ENCODE data around the gene HTR3E. TPM values are rescaled to one million over a fixed set of nuclear protein-coding genes. Genes with fewer than 3 reads are reported as not detected.
"Not testable (repeated sequence)": the region's sequence is repeated elsewhere in the genome, so short reads cannot be mapped to it uniquely, and the experiment has no call there.

Gene HTR3E
- total and polyA plus RNA-seq, 12 donors, result not detected

DNA sequence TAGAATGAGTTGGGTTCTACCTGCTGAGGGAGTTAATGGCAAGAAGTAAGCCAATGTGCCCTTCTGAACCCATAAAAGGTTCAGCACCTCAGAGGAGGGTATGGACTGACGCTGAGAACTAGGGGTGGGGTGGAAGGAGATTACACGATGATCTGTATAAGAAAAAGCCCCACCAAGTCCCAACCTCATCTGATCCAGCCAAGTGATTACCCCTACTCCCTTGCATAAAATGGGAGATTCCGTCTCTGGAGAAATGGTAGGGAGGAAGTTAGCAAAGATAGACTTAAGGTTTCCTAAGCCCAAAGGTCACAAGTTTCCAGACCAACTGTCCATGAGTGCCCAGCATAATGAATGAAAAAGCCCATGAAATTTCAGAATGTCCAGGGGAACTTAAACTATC is 51.2 kb downstream of the HTR3E start:
- no peaks in the 10 kb centered on the region for H3K9me3 ChIP-seq
- intact Hi-C loops (cut with DNase I), result loop anchor here in 6 of 10 donors (5.0 to 10.0 kb wide), 4 partner anchors 39 to 243 kb away; partner anchors contain the start of genes ALG3 (in 5 of the 6), EEF1AKMT4 (in 5 of the 6) and ABCF3 (in 2 of the 6)
- no peak for DNase-seq
- no peaks in the 10 kb centered on the region for H3K27me3 ChIP-seq
- peaks cover 0 to 10% (median 0%) of the 10 kb centered on the region in 9 donors for H3K4me1 ChIP-seq
- WGBS, 2 donors, result 69 to 78% methylated on average over 3 of the region's 3 CpGs
- peaks cover 4 to 37% (median 30%) of the 10 kb centered on the region in 9 donors for H3K36me3 ChIP-seq
- H3K27ac ChIP-seq, result no peak overlapping the region
- TF ChIP-seq, protein P1, sequence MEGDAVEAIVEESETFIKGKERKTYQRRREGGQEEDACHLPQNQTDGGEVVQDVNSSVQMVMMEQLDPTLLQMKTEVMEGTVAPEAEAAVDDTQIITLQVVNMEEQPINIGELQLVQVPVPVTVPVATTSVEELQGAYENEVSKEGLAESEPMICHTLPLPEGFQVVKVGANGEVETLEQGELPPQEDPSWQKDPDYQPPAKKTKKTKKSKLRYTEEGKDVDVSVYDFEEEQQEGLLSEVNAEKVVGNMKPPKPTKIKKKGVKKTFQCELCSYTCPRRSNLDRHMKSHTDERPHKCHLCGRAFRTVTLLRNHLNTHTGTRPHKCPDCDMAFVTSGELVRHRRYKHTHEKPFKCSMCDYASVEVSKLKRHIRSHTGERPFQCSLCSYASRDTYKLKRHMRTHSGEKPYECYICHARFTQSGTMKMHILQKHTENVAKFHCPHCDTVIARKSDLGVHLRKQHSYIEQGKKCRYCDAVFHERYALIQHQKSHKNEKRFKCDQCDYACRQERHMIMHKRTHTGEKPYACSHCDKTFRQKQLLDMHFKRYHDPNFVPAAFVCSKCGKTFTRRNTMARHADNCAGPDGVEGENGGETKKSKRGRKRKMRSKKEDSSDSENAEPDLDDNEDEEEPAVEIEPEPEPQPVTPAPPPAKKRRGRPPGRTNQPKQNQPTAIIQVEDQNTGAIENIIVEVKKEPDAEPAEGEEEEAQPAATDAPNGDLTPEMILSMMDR (IDR thresholded peaks at IDR 0.05), result no peak
- no peak for ATAC-seq
- no peak overlapping the region for H3K4me3 ChIP-seq

DNA sequence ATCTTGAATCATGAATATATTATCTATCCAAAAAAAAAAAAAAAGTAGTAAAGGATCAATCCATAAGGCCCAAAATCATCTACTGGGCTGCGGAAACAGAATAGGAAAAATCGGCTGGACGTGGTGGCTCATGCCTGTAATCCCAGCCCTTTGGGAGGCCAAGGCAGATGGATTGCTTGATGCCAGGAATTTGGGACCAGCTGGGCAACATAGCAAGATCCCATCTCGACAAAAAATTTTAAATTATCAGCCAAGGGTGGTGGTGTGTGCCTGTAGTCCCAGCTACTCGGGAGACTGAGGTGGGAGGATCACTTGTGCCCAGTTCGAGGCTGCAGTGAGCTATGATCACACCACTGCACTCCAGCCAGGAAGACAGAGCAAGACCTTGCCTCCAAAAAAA is 52.3 kb downstream of the HTR3E start:
- DNase-seq (no peak), ATAC-seq (no peak)
- no peak overlapping the region for H3K27ac ChIP-seq
- TF ChIP-seq, protein P1 (IDR thresholded peaks at IDR 0.05), result no peak
- intact Hi-C loops (cut with DNase I), result loop anchor here in 6 of 10 donors (5.0 to 10.0 kb wide), 4 partner anchors 38 to 244 kb away; partner anchors contain the start of genes ALG3 (in 5 of the 6), EEF1AKMT4 (in 5 of the 6) and ABCF3 (in 2 of the 6)
- WGBS, 2 donors, result 89 to 99% methylated on average over 6 of the region's 6 CpGs
- no peaks in the 10 kb centered on the region for H3K9me3 ChIP-seq
- H3K4me1 ChIP-seq, result peaks cover 0 to 20% (median 5%) of the 10 kb centered on the region in 9 donors
- H3K36me3 ChIP-seq, result peaks cover 0 to 27% (median 19%) of the 10 kb centered on the region in 9 donors
- H3K27me3 ChIP-seq, result no peaks in the 10 kb centered on the region
- no peak overlapping the region for H3K4me3 ChIP-seq

DNA sequence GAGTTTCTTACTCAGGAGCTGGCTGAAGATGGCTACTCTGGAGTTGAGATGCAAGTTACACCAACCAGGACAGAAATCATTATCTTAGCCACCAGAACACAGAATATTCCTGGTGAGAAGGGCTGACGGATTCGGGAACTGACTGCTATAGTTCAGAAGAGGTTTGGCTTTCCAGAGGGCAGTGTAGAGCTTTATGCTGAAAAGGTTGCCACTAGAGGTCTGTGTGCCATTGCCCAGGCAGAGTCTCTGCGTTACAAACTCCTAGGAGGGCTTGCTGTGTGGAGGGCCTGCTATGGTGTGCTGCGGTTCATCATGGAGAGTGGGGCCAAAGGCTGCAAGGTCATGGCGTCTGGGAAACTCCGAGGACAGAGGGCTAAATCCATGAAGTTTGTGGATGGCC is 52.9 kb downstream of the HTR3E start:
- H3K4me1 ChIP-seq, result peaks cover 0 to 23% (median 5%) of the 10 kb centered on the region in 9 donors
- intact Hi-C loops (cut with DNase I), result loop anchor here in 7 of 10 donors (5.0 to 10.0 kb wide), 5 partner anchors 38 to 245 kb away; partner anchors contain the start of genes ALG3 (in 5 of the 7), EEF1AKMT4 (in 5 of the 7), ABCF3 (in 2 of the 7) and EIF4G1 (in 1 of the 7)
- WGBS, 2 donors, result 53 to 65% methylated on average over 6 of the region's 6 CpGs

DNA sequence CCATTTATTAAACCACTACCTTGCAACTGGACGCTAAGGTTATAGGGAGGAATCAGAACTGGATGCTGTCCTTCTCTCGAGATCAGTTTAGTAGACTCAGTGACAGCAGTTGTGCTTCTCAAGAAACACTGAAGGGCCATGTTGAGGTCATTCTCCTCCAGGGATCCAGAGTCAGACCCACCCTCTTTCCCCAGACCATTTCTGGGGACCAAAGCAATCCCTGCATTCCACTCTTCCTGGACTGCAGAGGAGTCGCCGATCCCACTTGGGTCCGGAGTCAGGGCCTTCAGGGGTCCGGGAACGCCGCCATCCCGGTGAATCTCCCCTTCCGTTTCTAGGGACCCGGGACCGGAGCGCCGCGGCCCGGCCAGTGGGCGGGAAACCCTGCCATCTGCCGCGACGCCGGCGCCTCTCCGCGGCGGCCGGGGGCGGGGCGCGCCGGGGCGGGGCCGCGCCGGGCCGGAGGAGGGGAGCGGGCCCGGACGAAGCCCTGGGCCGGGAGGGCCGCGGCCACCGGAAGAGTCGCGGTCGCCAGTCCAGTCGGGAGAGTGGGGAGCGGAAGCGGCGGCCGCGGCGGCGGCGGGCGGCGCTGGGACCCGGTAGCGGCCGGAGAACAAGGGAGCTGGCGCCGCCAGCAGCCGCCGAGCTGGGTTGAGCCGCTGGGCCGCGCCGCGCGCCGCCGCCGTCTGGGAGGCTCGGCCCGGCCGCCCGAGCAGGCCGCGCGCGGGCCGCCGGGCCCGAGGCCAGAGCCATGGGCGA is 58.2 kb downstream of the HTR3E start, which contains the start of gene DVL3:
DVL3 (plus strand) TSS at position 493 of the 759 bp plus-strand sequence; CDS start at position 752, 259 bp downstream.
- peaks cover 22 to 53% (median 42%) of the 10 kb centered on the region in 9 donors for H3K4me1 ChIP-seq

More for the DNA sequence above, 52.9 kb downstream of the HTR3E start:
- not testable (repeated sequence) for DNase-seq, H3K27ac ChIP-seq, H3K9me3 ChIP-seq, H3K27me3 ChIP-seq, H3K4me3 ChIP-seq
- TF ChIP-seq, protein P1 (IDR thresholded peaks at IDR 0.05), result peak in 5 of 9 donors; percentile 20 to 43 (median 38)
- ATAC-seq, result peak in 4 of 8 donors; percentile 20 to 68 (median 58)
- peaks cover 0 to 21% (median 14%) of the 10 kb centered on the region in 9 donors for H3K36me3 ChIP-seq

More for the DNA sequence above, 58.2 kb downstream of the HTR3E start, which contains the start of gene DVL3:
- WGBS, 2 donors, result 1% methylated on average over 54 to 84 of the region's 84 CpGs
- Histone ChIP-seq H3K27me3 (no peaks in the 10 kb centered on the region), H3K4me3 (peak within 1 kb of the TSS; percentile 87 to 99 (median 97)), H3K36me3 (no peaks in the 10 kb centered on the region), H3K9me3 (no peaks in the 10 kb centered on the region), H3K27ac (peak within 1 kb of the TSS; percentile 91 to 99 (median 96))
- ATAC-seq (peak; percentile 59 to 93 (median 81)), DNase-seq (peak; percentile 74 to 82)
- intact Hi-C loops (cut with DNase I), result loop anchor here in 3 of 10 donors (2.0 to 10.0 kb wide), 4 partner anchors 18 to 160 kb away; partner anchors contain the start of genes ALG3 (in 2 of the 3), EEF1AKMT4 (in 2 of the 3), EIF2B5 (in 2 of the 3) and EIF4G1 (in 1 of the 3)
- TF ChIP-seq, protein P1 (IDR thresholded peaks at IDR 0.05), result no peak
